Fibroblast of mammary gland (primary cell): Measurements from ENCODE around the gene KRTAP25-1.

Experiments used
- DNase-seq: peaks from one replicate; pipeline ENCODE4 v3.0.0-alpha.2; 2010; ENCODE audit warnings: low read depth
- H3K4me3 ChIP-seq: 2 replicates; pipeline ENCODE4 v1.5.1; 2011; ENCODE audit warnings: low read depth, mild to moderate bottlenecking, low read length, moderate library complexity; ENCODE audit not compliant: control insufficient read depth
- TF ChIP-seq, protein P1 (sequence below): conservative IDR thresholded peaks from 2 replicates; pipeline ENCODE4 v1.5.1; 2011; ENCODE audit warnings: low read depth, low read length, inconsistent platforms; ENCODE audit not compliant: control insufficient read depth, insufficient read depth

KRTAP25-1 gene

DNA sequence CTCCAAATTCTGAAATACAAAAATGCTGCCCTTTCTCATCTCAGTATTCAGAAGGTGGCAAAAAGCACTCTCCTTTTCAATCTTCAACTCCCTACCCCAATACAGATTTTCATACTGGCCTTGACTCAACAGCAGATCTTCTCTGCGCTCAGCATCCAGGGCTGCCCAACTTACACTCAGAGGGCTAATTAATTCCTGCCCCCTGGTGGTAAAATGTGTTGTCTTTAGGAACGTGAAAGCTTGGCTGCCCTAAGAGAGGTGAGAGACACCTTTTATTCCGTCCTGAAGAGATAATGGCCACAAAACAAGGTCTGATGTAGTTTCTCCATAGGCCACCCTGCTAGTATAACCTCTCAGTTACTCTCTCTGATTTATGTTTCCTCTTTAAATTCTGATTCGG, 31.5 kb downstream of the KRTAP25-1 start:
- TF ChIP-seq, protein P1, sequence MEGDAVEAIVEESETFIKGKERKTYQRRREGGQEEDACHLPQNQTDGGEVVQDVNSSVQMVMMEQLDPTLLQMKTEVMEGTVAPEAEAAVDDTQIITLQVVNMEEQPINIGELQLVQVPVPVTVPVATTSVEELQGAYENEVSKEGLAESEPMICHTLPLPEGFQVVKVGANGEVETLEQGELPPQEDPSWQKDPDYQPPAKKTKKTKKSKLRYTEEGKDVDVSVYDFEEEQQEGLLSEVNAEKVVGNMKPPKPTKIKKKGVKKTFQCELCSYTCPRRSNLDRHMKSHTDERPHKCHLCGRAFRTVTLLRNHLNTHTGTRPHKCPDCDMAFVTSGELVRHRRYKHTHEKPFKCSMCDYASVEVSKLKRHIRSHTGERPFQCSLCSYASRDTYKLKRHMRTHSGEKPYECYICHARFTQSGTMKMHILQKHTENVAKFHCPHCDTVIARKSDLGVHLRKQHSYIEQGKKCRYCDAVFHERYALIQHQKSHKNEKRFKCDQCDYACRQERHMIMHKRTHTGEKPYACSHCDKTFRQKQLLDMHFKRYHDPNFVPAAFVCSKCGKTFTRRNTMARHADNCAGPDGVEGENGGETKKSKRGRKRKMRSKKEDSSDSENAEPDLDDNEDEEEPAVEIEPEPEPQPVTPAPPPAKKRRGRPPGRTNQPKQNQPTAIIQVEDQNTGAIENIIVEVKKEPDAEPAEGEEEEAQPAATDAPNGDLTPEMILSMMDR = peak; percentile 55
- DNase-seq = peak; percentile 73
- H3K4me3 ChIP-seq = no peak overlapping the region

DNA sequence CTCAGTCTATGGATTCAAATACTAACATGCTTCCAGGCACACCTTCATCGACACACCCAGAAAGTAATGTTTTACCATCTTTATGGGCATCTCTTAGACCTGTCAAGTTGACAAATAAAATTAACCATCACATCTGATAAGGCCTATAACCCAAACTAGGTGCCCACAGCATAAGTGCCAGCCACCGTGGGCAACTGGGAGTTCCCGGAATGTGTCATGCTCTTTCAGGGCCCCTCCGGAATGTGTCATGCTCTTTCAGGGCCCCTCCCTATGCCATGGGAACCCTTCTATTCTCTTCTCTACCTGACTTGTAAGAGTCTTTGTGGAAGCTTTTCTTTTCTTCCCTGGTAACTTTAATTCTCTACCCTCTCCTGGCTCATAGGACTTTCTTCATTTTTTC, 33.2 kb downstream of the KRTAP25-1 start:
- no peak overlapping the region for H3K4me3 ChIP-seq
- no peak for DNase-seq
- TF ChIP-seq, protein P1 = no peak

DNA sequence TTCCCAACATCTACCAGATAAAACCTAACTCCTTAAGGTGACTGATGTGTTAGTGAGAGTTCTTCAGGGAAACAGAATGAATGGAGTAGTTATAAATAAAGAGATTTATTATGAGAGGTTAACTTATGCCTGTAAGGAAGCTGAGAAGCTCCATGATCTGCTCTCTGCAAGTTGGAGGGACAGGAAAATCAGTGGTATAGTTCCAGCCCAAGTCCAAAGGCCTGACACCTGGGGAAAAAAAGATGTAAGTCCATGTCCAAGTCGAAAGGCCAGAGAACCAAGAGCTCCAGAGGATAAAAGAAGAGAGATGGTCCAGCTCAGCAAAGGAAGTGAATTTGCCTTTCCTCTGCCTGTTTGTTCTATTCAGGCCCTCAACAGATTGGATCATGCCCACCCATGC, 33.6 kb downstream of the KRTAP25-1 start:
- H3K4me3 ChIP-seq = no peak overlapping the region
- TF ChIP-seq, protein P1 = no peak
- no peak for DNase-seq

DNA sequence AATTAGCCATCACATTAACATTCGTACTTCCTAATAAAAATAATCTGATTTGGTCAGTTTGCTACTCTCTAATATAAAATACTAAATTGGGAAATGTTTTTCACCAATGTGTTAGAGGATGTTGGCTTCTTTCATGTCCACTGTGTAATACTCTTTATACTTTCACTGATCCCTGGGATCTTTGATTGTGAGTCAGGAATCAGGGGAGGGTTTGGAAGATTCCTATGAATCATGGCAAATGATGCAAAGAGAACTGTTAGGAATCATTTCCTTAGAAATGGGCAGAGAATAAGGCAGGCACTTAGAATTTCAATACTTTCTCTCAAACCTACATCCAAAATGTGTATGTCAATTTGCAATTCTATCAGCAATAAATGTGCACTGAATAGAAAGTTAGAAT, 37.5 kb downstream of the KRTAP25-1 start:
- TF ChIP-seq, protein P1 = no peak
- no peak overlapping the region for H3K4me3 ChIP-seq
- peak; percentile 51 for DNase-seq

DNA sequence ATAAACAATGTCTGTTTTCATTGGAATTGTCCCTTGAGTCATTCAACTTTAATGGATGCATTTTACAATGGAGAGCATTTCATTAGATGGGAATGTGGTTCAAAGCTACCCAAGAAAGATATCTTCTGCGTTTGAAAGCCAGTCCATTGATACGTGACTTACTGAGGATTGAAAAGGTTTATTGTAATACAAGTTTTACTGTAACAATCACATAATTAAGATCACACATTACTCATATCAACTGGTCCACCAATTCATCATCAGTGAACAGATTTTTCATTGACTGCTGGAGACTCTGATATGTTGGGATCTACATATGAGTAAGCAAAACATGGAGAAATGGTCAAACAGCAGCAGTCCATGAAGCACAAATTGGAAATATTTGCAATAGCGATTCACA, 39.4 kb downstream of the KRTAP25-1 start:
- no peak overlapping the region for H3K4me3 ChIP-seq
- no peak for DNase-seq
- TF ChIP-seq, protein P1 = no peak

DNA sequence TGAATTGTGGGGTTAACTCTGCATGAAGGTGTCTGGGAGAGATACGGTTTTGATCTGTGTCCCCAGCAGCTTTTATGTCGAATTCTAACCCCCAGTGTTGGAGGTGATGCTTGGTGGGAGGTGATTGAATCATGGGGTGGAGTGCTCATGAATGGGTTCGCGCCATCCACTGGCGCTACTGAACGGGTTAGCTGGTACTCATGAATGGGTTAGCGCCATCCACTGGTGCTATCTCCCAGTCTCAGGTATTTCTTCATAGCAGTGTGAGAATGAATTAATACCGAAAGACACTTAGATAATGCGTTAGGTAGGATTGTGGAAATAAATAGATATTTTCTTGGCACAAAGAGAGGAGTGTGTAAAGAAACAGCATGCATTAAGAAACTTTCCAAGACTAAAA, 40.5 kb downstream of the KRTAP25-1 start:
- DNase-seq = no peak
- H3K4me3 ChIP-seq = no peak overlapping the region
- TF ChIP-seq, protein P1 = no peak

DNA sequence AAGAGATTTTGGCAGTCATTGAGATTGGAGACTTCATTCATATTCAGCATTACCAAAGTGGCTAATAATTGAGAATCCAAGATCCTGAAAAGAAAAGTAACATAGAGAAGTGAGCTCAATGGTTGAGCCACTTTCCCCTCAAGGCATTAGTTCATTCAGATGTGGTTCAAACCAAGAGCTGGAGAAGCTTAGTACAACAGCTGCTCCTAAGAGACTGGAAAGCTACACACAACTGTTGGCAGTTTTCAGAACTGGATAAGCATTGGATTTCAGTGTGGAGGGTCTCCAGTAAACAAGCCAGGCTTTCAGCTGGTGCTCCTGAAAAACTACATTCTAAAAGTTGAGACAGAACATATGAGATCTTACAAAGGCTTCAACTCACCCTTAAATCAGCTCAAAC, 44.3 kb downstream of the KRTAP25-1 start:
- no peak overlapping the region for H3K4me3 ChIP-seq
- TF ChIP-seq, protein P1 = no peak
- no peak for DNase-seq
